Stimulated activated CD4-positive, alpha-beta T cell treated with anti-CD3 and anti-CD28 coated beads, TNF-alpha, amount 100 ng/mL, for 48 hours (primary cell): ENCODE data around the gene PLCZ1.
"Not testable (repeated sequence)": the region's sequence is repeated elsewhere in the genome, so short reads cannot be mapped to it uniquely, and the experiment has no call there.

Experiments
- DNase-seq, 3 donors: peaks; one replicate each; pipeline ENCODE4 v3.0.0-alpha.2; 2020; ENCODE audit warnings: low read depth in 3 of 3

Gene PLCZ1

GRCh38 chr12:18737819-18738218, at the start of gene PLCZ1, which contains the start of gene CAPZA3:
PLCZ1 (minus strand) TSS chr12:18738012; CDS start chr12:18737371, 641 bp downstream.
CAPZA3 (plus strand) TSS chr12:18738119; CDS start chr12:18738269, 150 bp downstream.
- DNase-seq = no peak

GRCh38 chr12:18785465-18785864, 47.7 kb upstream of the PLCZ1 start:
- not testable (repeated sequence) for DNase-seq

- no peak for DNase-seq
These were observed 45.0 kb upstream of the PLCZ1 start for GRCh38 chr12:18782827-18783226.

- DNase-seq = not testable (repeated sequence)
These were observed 28.7 kb upstream of the PLCZ1 start for GRCh38 chr12:18766479-18766878.

GRCh38 chr12:18755341-18755740, 17.5 kb upstream of the PLCZ1 start:
- no peak for DNase-seq

- no peak for DNase-seq
These were observed 16.4 kb upstream of the PLCZ1 start for GRCh38 chr12:18754124-18754707.

GRCh38 chr12:18753481-18754123, 15.8 kb upstream of the PLCZ1 start:
- DNase-seq = no peak

- DNase-seq = no peak
These were observed 15.1 kb upstream of the PLCZ1 start for GRCh38 chr12:18752947-18753346.

GRCh38 chr12:18752280-18752920, 14.6 kb upstream of the PLCZ1 start:
- no peak for DNase-seq

GRCh38 chr12:18751866-18752265, 14.1 kb upstream of the PLCZ1 start:
- no peak for DNase-seq

- no peak for DNase-seq
These were observed 12.3 kb upstream of the PLCZ1 start for GRCh38 chr12:18750085-18750484.

GRCh38 chr12:18749386-18749957, 11.7 kb upstream of the PLCZ1 start:
- DNase-seq = no peak

- DNase-seq = no peak
These were observed 10.1 kb upstream of the PLCZ1 start for GRCh38 chr12:18747895-18748294.

- DNase-seq = no peak
These were observed 6.7 kb downstream of the PLCZ1 start for GRCh38 chr12:18731156-18731555.

- no peak for DNase-seq
These were observed 14.1 kb downstream of the PLCZ1 start for GRCh38 chr12:18723752-18724151.

GRCh38 chr12:18721452-18721851, 16.4 kb downstream of the PLCZ1 start:
- DNase-seq = no peak

GRCh38 chr12:18720690-18721089, 17.1 kb downstream of the PLCZ1 start:
- DNase-seq = no peak

GRCh38 chr12:18719922-18720510, 17.8 kb downstream of the PLCZ1 start:
- DNase-seq = no peak

- DNase-seq = no peak
These were observed 19.4 kb downstream of the PLCZ1 start for GRCh38 chr12:18718462-18718861.

GRCh38 chr12:18716236-18716635, 21.6 kb downstream of the PLCZ1 start:
- no peak for DNase-seq

- DNase-seq = no peak
These were observed 31.0 kb downstream of the PLCZ1 start for GRCh38 chr12:18706798-18707197.

GRCh38 chr12:18703911-18704310, 33.9 kb downstream of the PLCZ1 start:
- DNase-seq = no peak
